Esophagus mucosa (tissue), 1 donor: ENCODE results near the gene FAM177B. TPM values are rescaled to one million over a fixed set of nuclear protein-coding genes. Genes with fewer than 3 reads are reported as not detected.
"Not testable (repeated sequence)": the region's sequence is repeated elsewhere in the genome, so short reads cannot be mapped to it uniquely, and the experiment has no call there.

Experiments
- ATAC-seq: fragments of 200-7000 bp; cut with Tn5 transposase; one replicate; pipeline ENCODE4 v1.9.1; 2020
- total RNA-seq: library from RNA; stranded (reverse); gene quantifications from one replicate; pipeline ENCODE4 v1.2.4, GENCODE V29; 2023
- donor health status: DM: yes; HTN: yes; CAD: no.

The FAM177B gene
- total RNA-seq, 1 donor from 2014 or later, result 0.64 TPM

GRCh38 chr1:222741630-222742457 is 4.8 kb downstream of the FAM177B start:
- ATAC-seq, result not testable (repeated sequence)

GRCh38 chr1:222749927-222750326 is 12.9 kb downstream of the FAM177B start:
- no peak for ATAC-seq

GRCh38 chr1:222750651-222751050 is 13.6 kb downstream of the FAM177B start:
- ATAC-seq, result no peak

GRCh38 chr1:222751255-222751654 is 14.3 kb downstream of the FAM177B start:
- ATAC-seq, result no peak

GRCh38 chr1:222754366-222755139 is 17.6 kb downstream of the FAM177B start:
- ATAC-seq, result peak; percentile 91

- no peak for ATAC-seq
Observed at GRCh38 chr1:222757646-222758268, 20.8 kb downstream of the FAM177B start.

GRCh38 chr1:222759451-222760035 is 22.5 kb downstream of the FAM177B start:
- ATAC-seq, result no peak

- no peak for ATAC-seq
Observed at GRCh38 chr1:222761083-222761482, 24.1 kb downstream of the FAM177B start.

- ATAC-seq, result not testable (repeated sequence)
Observed at GRCh38 chr1:222762178-222762577, 25.2 kb downstream of the FAM177B start.

GRCh38 chr1:222767152-222767571 is 30.2 kb downstream of the FAM177B start:
- no peak for ATAC-seq

- no peak for ATAC-seq
Observed at GRCh38 chr1:222768592-222768991, 31.6 kb downstream of the FAM177B start.

GRCh38 chr1:222769181-222769580 is 32.2 kb downstream of the FAM177B start:
- ATAC-seq, result no peak

- no peak for ATAC-seq
Observed at GRCh38 chr1:222769971-222770620, 33.1 kb downstream of the FAM177B start.

GRCh38 chr1:222772996-222773379 is 36.0 kb downstream of the FAM177B start:
- ATAC-seq, result peak; percentile 10

GRCh38 chr1:222777463-222777862 is 40.5 kb downstream of the FAM177B start:
- peak; percentile 88 for ATAC-seq

GRCh38 chr1:222777977-222778376 is 41.0 kb downstream of the FAM177B start:
- ATAC-seq, result peak; percentile 80

- ATAC-seq, result no peak
Observed at GRCh38 chr1:222781251-222781650, 44.2 kb downstream of the FAM177B start.

GRCh38 chr1:222783051-222783450 is 46.0 kb downstream of the FAM177B start:
- no peak for ATAC-seq

- ATAC-seq, result no peak
Observed at GRCh38 chr1:222784371-222784770, 47.4 kb downstream of the FAM177B start.

GRCh38 chr1:222784916-222785315 is 47.9 kb downstream of the FAM177B start:
- no peak for ATAC-seq

GRCh38 chr1:222785529-222785928 is 48.5 kb downstream of the FAM177B start:
- no peak for ATAC-seq

GRCh38 chr1:222786121-222786520 is 49.1 kb downstream of the FAM177B start:
- ATAC-seq, result no peak
